ENCODE measurements around the gene SLC25A11. TPM values are rescaled to one million over a fixed set of nuclear protein-coding genes. Genes with fewer than 3 reads are reported as not detected.
A peak's percentile ranks its signal among the peaks of the same experiment; 100 is the strongest.

The SLC25A11 gene
- total RNA-seq, 2 donors from 2014 or later: 73.1 to 116 TPM

- no peaks in the 10 kb centered on the region for H3K9me3 ChIP-seq
- TF ChIP-seq, protein P1, sequence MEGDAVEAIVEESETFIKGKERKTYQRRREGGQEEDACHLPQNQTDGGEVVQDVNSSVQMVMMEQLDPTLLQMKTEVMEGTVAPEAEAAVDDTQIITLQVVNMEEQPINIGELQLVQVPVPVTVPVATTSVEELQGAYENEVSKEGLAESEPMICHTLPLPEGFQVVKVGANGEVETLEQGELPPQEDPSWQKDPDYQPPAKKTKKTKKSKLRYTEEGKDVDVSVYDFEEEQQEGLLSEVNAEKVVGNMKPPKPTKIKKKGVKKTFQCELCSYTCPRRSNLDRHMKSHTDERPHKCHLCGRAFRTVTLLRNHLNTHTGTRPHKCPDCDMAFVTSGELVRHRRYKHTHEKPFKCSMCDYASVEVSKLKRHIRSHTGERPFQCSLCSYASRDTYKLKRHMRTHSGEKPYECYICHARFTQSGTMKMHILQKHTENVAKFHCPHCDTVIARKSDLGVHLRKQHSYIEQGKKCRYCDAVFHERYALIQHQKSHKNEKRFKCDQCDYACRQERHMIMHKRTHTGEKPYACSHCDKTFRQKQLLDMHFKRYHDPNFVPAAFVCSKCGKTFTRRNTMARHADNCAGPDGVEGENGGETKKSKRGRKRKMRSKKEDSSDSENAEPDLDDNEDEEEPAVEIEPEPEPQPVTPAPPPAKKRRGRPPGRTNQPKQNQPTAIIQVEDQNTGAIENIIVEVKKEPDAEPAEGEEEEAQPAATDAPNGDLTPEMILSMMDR (IDR thresholded peaks at IDR 0.05): no peak
- no peaks in the 10 kb centered on the region for H3K27me3 ChIP-seq
- H3K27ac ChIP-seq: no peak overlapping the region
- no peak overlapping the region for H3K4me3 ChIP-seq
- no peak overlapping the region for H3K9ac ChIP-seq (ENCODE audit: low read depth in 2 of 2, low read length in 2 of 2)
- H3K36me3 ChIP-seq: no peaks in the 10 kb centered on the region
- no peak for DNase-seq
- H3K4me1 ChIP-seq: no peaks in the 10 kb centered on the region
- intact Hi-C loops (cut with DNase I): loop anchor here (5.0 kb wide), 1 partner anchor 70 kb away; the partner anchor contains the start of gene CHRNE
These were observed 32.9 kb upstream of the SLC25A11 start for GRCh38 chr17:4972752-4973151.

DNA sequence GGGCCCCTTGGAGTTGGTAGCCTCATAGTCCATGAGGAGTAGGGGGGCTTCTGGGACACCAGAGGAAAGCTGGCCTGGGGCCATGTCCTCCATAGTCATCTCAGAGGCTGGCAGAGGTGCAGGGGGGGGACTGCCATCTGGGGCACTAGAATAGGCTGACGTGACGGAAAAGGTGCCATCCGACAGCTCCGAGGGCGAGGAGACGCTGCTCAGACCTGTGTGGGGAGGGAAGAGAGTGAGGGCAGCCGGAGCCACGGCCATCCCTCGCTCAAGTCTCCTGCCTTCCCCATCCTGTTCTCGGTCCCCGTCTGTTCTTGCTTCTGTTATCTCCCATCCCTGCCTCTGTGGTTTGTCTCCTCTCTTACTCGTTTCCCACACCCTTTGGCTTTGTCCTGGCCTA is 32.5 kb upstream of the SLC25A11 start:
- Histone ChIP-seq H3K27me3 (no peaks in the 10 kb centered on the region), H3K9me3 (no peaks in the 10 kb centered on the region), H3K9ac (ENCODE audit: low read depth in 2 of 2, low read length in 2 of 2) (no peak overlapping the region), H3K27ac (no peak overlapping the region), H3K36me3 (no peaks in the 10 kb centered on the region), H3K4me1 (no peaks in the 10 kb centered on the region), H3K4me3 (no peak overlapping the region)
- TF ChIP-seq, protein P1 (IDR thresholded peaks at IDR 0.05): no peak
- intact Hi-C loops (cut with DNase I): loop anchor here (5.0 kb wide), 1 partner anchor 70 kb away; the partner anchor contains the start of gene CHRNE
- DNase-seq: no peak

- Histone ChIP-seq H3K9ac (ENCODE audit: low read depth in 2 of 2, low read length in 2 of 2) (no peak overlapping the region), H3K36me3 (no peaks in the 10 kb centered on the region), H3K9me3 (no peaks in the 10 kb centered on the region), H3K27me3 (no peaks in the 10 kb centered on the region), H3K4me3 (no peak overlapping the region), H3K4me1 (no peaks in the 10 kb centered on the region), H3K27ac (no peak overlapping the region)
- DNase-seq: no peak
- TF ChIP-seq, protein P1 (IDR thresholded peaks at IDR 0.05): no peak
- intact Hi-C loops (cut with DNase I): loop anchor here (5.0 kb wide), 1 partner anchor 70 kb away; the partner anchor contains the start of gene CHRNE
These were observed 32.0 kb upstream of the SLC25A11 start for GRCh38 chr17:4971826-4972225.

GRCh38 chr17:4970273-4970672 is 30.4 kb upstream of the SLC25A11 start:
- no peak for DNase-seq
- intact Hi-C loops (cut with DNase I): loop anchor here (5.0 kb wide), 1 partner anchor 68 kb away; the partner anchor contains the start of gene CHRNE
- Histone ChIP-seq H3K27ac (no peak overlapping the region), H3K9ac (ENCODE audit: low read depth in 2 of 2, low read length in 2 of 2) (no peak overlapping the region), H3K9me3 (no peaks in the 10 kb centered on the region), H3K4me1 (no peaks in the 10 kb centered on the region), H3K36me3 (no peaks in the 10 kb centered on the region), H3K27me3 (no peaks in the 10 kb centered on the region), H3K4me3 (no peak overlapping the region)
- TF ChIP-seq, protein P1 (IDR thresholded peaks at IDR 0.05): no peak

DNA sequence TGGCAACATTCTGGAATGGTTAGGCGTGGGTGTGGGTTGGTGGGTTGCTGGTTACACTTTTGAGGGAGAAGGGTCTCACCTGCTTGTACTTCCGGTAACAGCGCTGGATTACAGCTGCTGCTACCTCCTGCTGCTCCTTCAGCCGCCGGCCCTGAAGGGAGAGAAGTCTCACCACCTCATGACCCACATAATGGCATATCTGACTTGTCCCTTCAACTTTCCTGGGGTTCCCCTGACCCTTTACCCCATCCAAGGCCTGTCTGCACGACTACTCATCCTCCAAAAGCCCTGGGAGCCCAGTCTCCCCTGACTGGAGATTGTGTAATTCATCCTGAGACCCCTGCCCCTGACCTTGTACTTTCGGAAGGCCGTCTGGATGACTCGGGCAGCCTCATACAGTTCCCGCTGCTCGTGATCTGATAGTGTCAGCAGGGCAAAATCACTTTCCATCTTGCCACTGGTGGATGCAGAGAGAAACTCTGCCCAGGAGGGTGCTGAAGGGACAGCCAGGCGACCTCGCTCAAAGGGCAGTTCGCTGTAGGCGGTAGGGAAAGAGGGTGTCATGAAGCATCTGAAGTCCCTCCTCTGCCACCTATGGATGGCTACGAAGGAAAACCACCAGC is 29.8 kb upstream of the SLC25A11 start:
- Histone ChIP-seq H3K4me1 (no peaks in the 10 kb centered on the region), H3K27ac (peak overlapping the region; percentile 95), H3K4me3 (no peak overlapping the region), H3K27me3 (no peaks in the 10 kb centered on the region), H3K9ac (ENCODE audit: low read depth in 2 of 2, low read length in 2 of 2) (peak overlapping the region in 1 of 2 donors; percentile 19), H3K9me3 (no peaks in the 10 kb centered on the region), H3K36me3 (no peaks in the 10 kb centered on the region)
- TF ChIP-seq, protein P1 (IDR thresholded peaks at IDR 0.05): no peak
- DNase-seq: no peak
- intact Hi-C loops (cut with DNase I): loop anchor here (5.0 kb wide), 1 partner anchor 67 kb away; the partner anchor contains the start of gene CHRNE
